Activated naive CD4-positive, alpha-beta T cell (primary cell): Measurements from ENCODE around the gene PRKAR1A.
"Not testable (repeated sequence)": the region's sequence is repeated elsewhere in the genome, so short reads cannot be mapped to it uniquely, and the experiment has no call there.

Experiments used
- DNase-seq, 4 experiments: peaks; one replicate each; lab custom pipeline; 2025; lab: John Stamatoyannopoulos, UW

Gene PRKAR1A

GRCh38 chr17:68511671-68512246 lies 471 bp upstream of the PRKAR1A start:
- peak in 3 of 4 experiments; percentile 32 to 49 (median 39) for DNase-seq

GRCh38 chr17:68512960-68513474 lies 787 bp downstream of the PRKAR1A start:
- DNase-seq, result no peak

GRCh38 chr17:68513932-68514331 lies 1.7 kb downstream of the PRKAR1A start:
- DNase-seq, result no peak

- no peak for DNase-seq
These were observed 2.8 kb downstream of the PRKAR1A start for GRCh38 chr17:68514831-68515635.

- no peak for DNase-seq
These were observed 4.5 kb downstream of the PRKAR1A start for GRCh38 chr17:68516732-68517131.

- DNase-seq, result not testable (repeated sequence)
These were observed 5.4 kb downstream of the PRKAR1A start for GRCh38 chr17:68517605-68518004.

- DNase-seq, result no peak
These were observed 6.0 kb downstream of the PRKAR1A start for GRCh38 chr17:68518063-68518815.

- not testable (repeated sequence) for DNase-seq
These were observed 6.8 kb downstream of the PRKAR1A start for GRCh38 chr17:68519051-68519450.

GRCh38 chr17:68519911-68520310 lies 7.7 kb downstream of the PRKAR1A start:
- DNase-seq, result no peak

GRCh38 chr17:68522266-68522665 lies 10.0 kb downstream of the PRKAR1A start:
- DNase-seq, result no peak

- no peak for DNase-seq
These were observed 14.3 kb downstream of the PRKAR1A start for GRCh38 chr17:68526548-68526947.

- DNase-seq, result no peak
These were observed 15.1 kb downstream of the PRKAR1A start for GRCh38 chr17:68527314-68527713.

- no peak for DNase-seq
These were observed 19.0 kb downstream of the PRKAR1A start for GRCh38 chr17:68531252-68531651.

GRCh38 chr17:68532826-68533225 lies 20.6 kb downstream of the PRKAR1A start:
- DNase-seq, result no peak

GRCh38 chr17:68533887-68534694 lies 21.9 kb downstream of the PRKAR1A start:
- DNase-seq, result no peak

GRCh38 chr17:68534695-68535088 lies 22.5 kb downstream of the PRKAR1A start:
- no peak for DNase-seq

- no peak for DNase-seq
These were observed 23.7 kb downstream of the PRKAR1A start for GRCh38 chr17:68535922-68536321.

GRCh38 chr17:68539548-68540467 lies 27.6 kb downstream of the PRKAR1A start:
- DNase-seq, result no peak

GRCh38 chr17:68540981-68541380 lies 28.8 kb downstream of the PRKAR1A start:
- no peak for DNase-seq

- no peak for DNase-seq
These were observed 29.6 kb downstream of the PRKAR1A start for GRCh38 chr17:68541816-68542215.
